ENCODE data around the gene CCDC30.

Gene CCDC30

GRCh38 chr1:42431514-42431913, 31.6 kb upstream of the CCDC30 start:
- no peak for TF ChIP-seq CTCF (conservative IDR thresholded peaks at IDR 0.05)
- TF ChIP-seq ZFX (IDR thresholded peaks at IDR 0.05): no peak
- H3K27ac ChIP-seq: no peak overlapping the region

- H3K27ac ChIP-seq: no peak overlapping the region
- TF ChIP-seq ZFX (IDR thresholded peaks at IDR 0.05) (no peak), CTCF (conservative IDR thresholded peaks at IDR 0.05) (no peak)
Measured at GRCh38 chr1:42432714-42433113, 30.4 kb upstream of the CCDC30 start.

GRCh38 chr1:42433369-42433768, 29.7 kb upstream of the CCDC30 start:
- TF ChIP-seq ZFX (IDR thresholded peaks at IDR 0.05) (no peak), CTCF (conservative IDR thresholded peaks at IDR 0.05) (no peak)
- no peak overlapping the region for H3K27ac ChIP-seq

GRCh38 chr1:42434340-42434739, 28.7 kb upstream of the CCDC30 start:
- no peak overlapping the region for H3K27ac ChIP-seq
- TF ChIP-seq CTCF (conservative IDR thresholded peaks at IDR 0.05) (no peak), ZFX (IDR thresholded peaks at IDR 0.05) (no peak)

GRCh38 chr1:42439940-42440339, 23.1 kb upstream of the CCDC30 start:
- TF ChIP-seq ZFX (IDR thresholded peaks at IDR 0.05) (no peak), CTCF (conservative IDR thresholded peaks at IDR 0.05) (no peak)

GRCh38 chr1:42442662-42443061, 20.4 kb upstream of the CCDC30 start:
- TF ChIP-seq ZFX (IDR thresholded peaks at IDR 0.05) (no peak), CTCF (conservative IDR thresholded peaks at IDR 0.05) (no peak)
- no peak overlapping the region for H3K27ac ChIP-seq

More at GRCh38 chr1:42439940-42440339, 23.1 kb upstream of the CCDC30 start:
- no peak overlapping the region for H3K27ac ChIP-seq

- no peak for TF ChIP-seq CTCF (conservative IDR thresholded peaks at IDR 0.05)
- TF ChIP-seq ZFX (IDR thresholded peaks at IDR 0.05): no peak
- no peak overlapping the region for H3K27ac ChIP-seq
Measured at GRCh38 chr1:42449256-42449655, 13.8 kb upstream of the CCDC30 start.
